GM21529 (cell line): ENCODE results near the gene ASB16.

ENCODE experiments used
- ATAC-seq: cut with Tn5 transposase; IDR thresholded peaks from one replicate; pipeline ENCODE4 v1.9.1; 2021; ENCODE audit not compliant: unreplicated experiment

ASB16 gene

DNA sequence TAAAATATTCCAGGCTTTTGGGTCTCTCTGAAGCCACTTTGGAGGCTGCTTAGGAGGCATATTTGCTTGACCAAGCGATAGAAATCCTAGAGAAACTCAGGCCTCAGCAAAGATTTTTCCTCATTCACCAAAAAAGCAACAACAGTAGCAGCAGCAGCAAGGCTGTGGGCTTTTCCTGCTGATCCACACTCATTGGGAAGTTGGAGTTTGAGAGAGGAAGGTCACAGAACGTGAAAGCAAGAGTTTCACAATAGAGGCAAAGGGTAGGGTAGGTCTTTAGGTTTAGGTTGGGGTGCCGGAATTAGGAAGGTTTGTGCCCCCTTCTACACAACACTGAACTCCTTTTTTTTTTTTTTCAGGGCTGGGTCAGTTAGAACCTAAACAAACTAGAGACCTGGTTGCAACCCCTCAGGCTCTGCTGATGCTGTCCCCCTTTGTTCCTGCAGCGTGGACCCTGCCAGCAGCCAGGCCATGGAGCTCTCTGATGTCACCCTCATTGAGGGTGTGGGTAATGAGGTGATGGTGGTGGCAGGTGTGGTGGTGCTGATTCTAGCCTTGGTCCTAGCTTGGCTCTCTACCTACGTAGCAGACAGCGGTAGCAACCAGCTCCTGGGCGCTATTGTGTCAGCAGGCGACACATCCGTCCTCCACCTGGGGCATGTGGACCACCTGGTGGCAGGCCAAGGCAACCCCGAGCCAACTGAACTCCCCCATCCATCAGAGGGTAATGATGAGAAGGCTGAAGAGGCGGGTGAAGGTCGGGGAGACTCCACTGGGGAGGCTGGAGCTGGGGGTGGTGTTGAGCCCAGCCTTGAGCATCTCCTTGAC lies 18.3 kb downstream of the ASB16 start:
- no peak for ATAC-seq

DNA sequence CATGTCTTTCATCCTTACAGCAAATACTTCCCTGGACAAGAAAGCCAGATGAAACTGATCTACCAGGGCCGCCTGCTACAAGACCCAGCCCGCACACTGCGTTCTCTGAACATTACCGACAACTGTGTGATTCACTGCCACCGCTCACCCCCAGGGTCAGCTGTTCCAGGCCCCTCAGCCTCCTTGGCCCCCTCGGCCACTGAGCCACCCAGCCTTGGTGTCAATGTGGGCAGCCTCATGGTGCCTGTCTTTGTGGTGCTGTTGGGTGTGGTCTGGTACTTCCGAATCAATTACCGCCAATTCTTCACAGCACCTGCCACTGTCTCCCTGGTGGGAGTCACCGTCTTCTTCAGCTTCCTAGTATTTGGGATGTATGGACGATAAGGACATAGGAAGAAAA lies 20.0 kb downstream of the ASB16 start:
- no peak for ATAC-seq

DNA sequence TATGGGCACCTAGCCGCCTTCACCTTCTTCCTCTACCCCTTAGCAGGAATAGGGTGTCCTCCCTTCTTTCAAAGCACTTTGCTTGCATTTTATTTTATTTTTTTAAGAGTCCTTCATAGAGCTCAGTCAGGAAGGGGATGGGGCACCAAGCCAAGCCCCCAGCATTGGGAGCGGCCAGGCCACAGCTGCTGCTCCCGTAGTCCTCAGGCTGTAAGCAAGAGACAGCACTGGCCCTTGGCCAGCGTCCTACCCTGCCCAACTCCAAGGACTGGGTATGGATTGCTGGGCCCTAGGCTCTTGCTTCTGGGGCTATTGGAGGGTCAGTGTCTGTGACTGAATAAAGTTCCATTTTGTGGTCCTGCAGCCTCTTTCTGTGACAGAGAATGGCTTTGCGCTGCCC lies 20.9 kb downstream of the ASB16 start:
- ATAC-seq: no peak

DNA sequence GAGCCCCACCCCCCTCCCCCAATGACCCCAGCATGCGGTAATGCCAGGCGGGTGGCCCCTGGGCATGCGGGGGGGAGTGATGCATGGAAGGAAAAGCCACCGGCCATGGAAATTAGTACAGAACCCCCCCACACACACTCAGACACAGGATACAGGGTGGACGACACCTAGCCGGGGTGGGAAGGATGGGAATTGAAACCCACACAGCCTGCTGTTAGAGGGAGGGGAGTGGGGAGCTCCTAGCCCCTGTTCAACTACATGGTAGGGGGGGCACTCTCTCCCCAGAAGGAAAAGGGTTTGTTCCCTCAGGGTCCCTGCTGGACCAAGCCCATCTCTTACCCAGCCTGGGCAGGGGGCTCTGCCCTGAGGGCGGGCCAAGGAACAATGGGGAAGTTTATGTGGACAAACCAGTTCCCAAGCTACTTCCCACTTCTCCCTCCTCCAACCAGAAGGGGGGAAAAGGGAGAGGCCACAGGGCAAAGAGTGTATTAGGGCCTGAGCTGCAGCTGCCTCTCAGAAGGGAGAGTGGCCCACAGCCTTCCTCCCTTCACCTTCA lies 21.5 kb downstream of the ASB16 start:
- no peak for ATAC-seq

DNA sequence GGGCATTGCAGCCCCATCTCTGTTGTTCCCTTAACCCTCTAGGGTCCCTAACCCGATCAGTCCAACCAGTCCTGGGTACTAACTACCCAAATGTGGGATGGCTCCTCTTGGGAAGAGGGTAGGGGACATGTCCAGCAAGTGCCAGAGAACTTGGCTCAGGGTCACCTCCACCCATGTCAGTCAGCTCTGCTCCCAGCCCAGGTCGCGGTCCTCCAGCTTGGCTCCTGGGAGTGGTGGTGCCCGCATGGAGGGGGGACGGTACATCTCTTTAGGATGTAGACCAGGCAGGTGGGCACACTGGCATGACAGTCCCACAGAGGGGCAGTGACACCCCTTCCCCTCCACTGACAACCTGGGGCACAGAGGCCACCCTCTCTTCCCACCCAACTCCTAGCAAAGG lies 22.2 kb downstream of the ASB16 start:
- no peak for ATAC-seq

DNA sequence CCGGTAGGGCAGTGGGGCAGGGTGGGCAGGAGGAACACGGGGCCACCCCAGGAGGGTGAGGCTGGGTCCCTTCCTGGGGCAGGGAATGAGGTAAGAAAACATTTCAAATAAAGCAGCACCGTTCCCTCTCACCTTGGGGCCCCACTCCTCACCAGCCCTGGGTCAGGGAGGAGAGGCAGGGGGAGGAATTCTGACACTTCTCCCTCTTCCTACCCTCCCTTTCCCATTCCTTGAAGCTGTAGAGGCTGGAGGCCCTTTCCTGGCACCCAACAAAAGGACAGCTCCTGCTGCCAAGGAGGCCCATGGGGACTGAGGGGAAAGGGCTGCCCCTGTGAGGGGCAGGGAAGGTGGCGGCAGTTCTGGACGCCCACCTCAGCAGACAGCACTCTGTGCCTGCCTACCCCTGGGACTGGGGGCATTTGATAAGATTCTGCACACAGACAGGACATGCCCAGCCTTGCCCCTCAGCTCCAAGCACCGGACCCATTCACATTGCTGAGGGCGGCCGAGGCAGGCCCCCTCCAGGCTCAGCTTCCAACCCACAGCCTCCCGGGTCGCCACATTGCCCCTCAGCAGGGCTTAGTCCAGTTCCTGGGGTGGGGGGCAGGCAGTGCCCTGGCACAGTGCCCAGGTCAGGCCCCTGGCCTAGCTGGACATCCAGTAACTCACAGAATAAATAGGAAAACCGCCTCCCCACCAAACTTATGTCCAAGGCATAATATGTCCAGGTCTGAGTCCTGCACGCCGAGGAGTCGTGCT lies 23.0 kb downstream of the ASB16 start:
- ATAC-seq: no peak

DNA sequence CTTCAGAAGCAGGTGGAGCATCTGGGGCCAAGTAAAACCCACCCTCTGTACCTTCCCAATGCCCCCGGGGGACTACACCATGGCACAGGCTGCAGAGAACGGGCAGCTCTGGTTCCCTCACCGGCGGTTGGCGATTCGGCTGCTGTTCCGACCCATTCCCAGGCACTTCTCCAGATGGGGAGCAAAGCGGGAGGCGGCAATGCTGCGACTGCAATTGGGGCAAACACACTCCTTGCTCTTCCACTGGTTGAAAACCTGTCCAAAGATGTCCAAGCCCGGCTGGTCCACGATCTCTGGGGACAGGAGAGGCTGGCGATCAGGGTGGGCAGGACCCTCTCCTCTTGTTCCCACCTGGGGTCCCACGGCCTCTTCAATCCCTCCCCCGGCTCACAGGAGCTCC lies 26.6 kb downstream of the ASB16 start:
- ATAC-seq: no peak

DNA sequence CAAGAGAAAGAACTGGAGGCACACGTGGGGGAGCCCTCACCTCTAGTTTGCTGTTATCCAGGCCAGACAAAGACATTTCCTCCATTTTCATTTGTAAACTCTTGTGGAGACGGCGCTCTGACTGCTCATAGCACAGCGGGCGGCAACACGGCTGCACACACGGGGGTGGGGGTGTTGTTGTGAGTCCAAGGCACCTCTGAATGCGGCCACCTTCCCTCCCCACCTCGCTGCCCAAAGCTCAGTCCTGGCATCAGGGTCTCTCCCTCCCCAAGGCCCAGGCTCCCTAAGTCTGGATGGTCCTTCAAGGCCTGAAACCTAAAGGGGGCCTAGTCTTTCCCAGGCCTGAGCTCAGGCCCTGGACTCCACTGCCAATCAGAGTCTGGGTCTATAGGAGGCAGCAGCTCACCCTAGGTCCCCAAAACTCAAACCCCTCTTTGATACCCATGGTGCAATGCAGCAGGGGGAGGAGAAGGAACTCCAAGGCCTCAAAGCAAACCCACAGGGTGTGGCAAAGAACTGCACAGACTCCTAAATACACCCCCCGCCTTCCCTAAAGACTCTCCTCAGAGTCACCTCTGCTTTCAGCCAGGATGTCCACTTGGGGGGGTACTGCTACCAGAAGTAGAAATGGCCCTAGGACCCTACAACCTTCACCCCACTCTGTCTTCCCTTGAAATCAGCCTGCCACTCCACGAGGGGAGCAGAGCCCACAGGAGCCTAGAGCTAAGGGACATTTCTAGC lies 27.6 kb downstream of the ASB16 start:
- no peak for ATAC-seq

DNA sequence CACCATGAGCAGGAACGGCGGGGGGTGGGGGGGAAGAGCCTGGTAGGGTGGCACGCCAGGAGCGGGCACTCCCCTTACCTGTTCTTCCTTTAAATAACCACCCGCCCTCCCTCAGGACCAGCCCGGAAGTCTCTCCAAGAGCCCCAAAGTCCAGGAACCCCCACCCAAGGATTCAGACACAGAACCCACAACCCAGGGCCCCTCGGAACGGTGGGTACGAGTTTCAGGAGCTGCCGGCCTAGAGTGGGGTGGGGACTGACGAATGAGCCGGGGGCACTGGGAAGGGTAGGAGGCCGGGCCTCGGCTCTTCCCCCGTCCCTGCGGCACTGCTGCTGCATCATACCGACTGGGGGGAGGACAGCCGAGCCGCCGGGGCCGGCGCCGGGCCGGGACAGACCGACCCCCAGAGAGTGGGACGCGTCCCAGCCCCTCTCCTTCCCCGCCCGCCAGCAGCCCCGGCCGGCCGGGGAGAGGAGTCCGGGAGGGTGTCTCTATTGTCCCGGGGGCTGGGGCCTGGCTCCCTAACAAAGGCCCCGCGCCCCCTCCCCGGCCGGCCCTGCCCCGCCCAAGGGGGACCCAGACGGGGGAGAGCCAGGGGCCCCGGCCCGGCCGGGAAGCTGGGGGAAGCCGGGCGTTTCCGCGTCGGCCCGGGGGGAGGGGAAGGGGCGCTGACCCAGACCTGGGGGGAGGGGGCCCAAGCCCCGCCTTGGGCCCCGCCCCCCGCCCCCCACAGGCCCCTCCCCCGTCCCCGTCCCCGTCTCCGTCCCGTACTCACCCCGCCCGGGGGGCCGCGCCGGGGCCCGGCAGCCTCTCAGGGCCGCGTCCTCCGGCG lies 28.4 kb downstream of the ASB16 start:
- ATAC-seq: peak; percentile 15

DNA sequence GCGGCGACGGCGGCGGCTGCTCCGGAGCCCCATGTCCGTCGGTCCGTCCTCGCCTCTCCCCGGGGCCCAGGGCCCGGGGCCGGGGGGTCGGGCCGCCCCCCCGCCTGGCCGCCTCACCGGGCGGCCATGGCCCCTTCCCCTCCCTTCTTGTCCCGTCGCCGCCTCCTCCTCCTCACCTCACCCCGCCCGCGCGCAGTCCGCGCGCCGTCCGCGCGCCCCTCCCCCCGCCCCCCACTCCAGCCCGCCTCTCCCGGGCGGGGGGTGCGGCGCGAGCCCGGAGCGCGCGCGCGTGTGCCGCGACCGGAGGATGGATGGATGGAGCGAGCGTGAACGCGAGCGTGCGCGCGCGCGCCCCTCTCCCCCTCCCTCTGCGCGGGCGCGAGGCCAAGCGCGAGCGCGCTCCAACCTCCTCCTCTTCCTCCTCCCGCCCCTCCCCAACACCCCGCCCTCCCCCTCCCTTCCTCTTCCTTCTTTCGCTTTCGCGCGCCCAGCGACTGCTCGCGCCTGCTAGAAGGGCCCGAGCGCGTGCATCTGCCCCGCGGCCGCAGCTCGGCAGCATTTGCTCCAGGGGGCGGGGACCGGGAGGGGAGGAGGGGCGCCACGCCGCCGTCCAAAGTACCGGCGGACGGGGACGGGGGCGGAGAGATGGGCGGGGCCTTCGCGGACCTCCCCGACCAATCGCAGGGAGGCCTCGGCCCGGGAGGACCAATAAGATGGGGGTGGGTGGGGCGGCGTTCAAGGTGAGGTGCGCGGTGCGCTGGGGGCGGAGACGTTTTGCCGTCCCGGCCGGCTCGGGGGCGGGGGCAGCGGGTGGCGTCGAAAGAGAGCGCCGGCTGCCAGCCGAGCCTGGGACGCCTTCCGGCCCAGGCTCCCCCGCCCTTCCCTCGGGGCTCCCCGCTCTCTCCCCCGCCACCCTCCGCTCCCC lies 29.3 kb downstream of the ASB16 start, which contains the start of gene ATXN7L3:
Gene ATXN7L3 (minus strand): TSS at position 332 of the 925 bp plus-strand sequence. CDS start 1,814 bp downstream, outside the sequence.
- peak; percentile 64 for ATAC-seq

DNA sequence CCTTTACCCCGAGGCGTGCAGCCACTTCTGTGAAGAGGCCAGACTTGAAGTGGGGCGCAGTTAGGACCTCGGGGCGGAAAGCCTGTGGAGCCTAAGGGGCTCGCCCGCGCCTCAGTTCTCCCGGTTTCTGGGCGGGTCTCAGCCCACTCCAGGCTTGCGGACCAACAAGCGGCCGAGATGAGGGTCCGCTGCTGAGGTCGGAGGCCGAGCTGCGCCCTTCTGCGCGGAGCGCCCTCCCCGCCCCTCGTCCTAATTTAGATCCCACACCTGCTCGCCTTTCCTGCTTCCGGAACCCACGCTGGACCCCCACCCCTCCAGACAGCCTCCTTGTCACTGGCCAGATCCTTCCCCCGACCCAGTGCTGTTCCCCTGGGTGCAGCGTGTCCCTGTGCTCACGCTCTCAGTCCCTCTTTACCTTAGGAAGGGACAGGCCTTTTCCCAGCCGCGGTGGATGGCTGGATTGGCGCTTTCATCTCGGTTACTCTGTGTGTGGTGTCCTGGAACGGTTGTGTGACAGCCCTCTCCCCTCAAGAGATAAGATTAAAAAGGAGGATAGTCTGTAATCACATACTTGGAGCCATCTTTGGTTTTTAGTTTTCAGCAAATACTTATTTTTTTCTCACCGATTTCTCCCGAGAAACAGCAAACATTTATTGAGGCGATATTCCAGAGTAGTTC lies 30.1 kb downstream of the ASB16 start:
- no peak for ATAC-seq

DNA sequence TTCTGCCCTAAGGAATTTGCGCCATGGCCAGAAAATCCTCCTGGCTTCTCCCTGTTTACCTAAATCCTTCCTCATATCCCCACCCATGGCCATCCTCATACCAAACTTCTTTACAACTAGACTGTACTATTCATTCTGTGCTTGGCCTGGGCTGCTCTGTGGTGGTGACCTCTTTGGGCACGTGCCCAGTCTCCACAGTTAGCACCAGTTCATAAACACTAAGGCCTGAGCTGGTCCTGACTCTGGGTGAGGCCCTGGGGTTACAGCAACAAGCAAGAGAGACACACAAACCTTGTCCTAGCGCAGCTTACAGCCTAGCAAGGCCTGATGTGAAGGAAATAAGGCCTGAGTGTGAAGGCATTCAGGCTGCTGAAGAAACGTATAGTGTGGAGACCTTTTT lies 32.3 kb downstream of the ASB16 start:
- ATAC-seq: no peak

DNA sequence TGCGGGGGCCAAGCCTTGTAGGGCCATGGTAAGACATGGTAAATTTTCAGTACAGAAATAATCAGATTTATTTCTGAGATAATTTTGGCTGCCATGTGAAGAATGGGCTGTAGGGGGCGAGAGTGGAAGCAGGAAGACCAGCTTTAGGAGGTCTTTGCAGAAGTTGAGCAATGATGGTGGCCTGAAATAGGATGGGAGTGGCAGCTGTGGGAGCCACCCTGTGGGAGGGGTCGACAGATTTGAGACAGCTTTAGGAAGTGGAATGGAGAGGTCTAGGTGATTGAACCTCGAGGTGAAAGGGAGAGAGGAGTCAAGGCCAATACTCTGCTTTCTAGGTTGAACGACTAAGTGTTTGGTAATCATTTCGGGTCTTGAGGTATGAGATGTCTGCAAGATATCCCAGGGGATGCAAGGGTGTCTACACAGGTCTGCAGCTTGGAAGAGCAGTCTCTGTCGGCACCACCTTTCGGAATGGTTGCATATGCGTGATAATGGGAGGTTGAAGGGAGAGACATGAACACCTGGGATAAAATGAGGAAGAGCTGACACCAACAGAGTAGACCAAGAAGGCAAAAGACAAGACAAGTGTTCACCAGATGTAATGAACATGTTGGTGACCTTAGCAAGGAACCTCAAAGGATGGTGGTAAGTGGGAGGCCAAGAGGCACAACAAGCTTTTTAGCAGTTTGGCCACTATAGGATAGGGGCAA lies 33.4 kb downstream of the ASB16 start:
- no peak for ATAC-seq

DNA sequence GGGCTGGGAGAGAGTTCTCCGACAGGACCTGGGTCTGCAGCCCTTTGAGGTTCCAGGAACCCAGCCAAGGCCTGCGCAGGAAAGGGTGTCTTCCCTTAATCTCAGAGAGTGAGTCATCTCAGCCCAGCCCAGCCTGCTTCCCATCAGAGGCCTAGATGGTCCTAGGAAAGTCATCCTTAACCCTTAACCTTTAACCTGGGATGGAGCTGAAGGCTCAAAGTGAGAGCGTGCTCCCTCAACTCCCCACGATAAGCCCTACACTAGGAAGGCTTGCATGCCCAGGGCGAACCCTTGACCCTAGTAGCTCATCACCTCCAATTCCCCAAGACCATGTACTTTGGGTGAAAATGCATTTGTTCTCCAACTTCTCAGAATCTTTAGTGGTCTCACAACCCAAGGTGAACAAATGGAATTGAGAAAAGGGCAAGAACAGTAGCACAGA lies 34.0 kb downstream of the ASB16 start:
- no peak for ATAC-seq

DNA sequence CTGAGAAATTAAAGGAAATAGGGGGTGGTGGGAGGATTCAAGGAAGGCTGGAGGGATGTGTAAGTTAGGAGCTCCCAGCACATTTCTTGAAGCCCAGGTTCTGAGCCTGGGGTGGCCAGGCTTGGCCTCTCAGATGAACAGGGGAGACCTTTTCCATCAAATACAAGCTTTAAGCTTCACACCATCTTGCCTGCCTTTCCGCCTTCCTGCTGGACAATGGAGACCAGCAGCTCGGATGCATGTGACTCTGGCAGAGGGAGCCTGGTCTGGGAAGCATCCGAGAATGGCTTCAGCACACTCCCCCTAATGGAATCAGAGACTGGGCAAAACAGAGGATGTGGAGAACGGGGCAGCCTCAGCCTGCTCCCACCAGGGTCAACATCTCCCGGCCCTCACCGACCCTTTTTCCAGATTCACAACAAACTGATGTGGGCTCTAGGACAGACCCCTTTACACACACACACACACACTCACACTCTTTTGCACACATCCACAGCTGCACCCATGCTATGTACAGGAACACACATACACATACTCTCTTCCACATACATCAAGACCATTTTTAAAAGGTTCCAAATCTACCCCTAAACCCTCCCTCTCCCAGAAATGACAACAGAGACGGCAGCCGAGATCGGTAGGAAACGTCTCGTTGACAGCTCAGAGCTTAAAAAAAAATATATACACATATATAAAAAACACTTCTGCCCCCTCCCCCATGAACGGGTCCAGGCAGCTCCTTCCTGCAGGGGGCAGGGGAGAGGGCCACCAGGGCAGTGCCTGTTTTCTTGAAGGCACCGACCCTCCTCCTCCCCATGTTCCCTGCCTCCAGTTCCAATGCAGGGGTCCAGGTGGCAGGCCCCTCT lies 35.7 kb downstream of the ASB16 start:
- no peak for ATAC-seq

DNA sequence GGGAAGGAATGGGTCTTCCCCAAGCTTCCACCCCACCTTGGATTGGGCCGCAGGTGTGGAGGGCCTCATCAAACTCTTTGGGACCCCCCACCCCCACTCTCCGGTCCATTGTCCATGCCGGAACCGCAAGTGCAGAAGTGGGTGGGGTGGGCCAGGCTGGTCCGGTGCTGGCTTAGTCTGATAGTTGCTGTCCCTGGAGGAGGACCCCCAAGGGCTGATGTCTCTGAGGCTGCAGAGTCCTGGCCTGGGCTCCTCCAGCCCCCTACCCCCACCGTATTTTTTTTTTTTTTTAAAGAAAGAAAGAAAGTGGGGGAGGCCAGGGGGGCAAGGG lies 36.3 kb downstream of the ASB16 start:
- no peak for ATAC-seq

DNA sequence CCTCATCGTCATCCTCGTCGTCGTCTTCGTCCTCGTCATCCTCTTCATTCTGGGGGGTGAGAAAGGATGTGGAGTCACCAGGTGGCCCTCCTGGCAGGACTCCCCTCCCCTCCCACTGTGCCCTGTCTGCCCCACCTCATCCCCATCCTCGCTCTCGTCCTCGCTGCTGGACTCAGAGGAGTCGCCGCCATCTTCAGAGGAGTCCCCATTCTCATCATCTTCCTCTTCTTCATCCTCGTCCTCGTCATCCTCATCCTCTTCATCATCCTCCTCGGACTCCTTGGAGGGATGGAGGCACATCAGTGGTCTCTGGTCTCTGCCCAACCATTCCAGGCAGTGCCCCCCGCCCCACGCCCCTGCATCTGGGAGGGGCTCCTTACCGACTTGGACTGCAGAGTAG lies 36.8 kb downstream of the ASB16 start:
- no peak for ATAC-seq
